SJSA1 (cell line): ENCODE measurements around the gene RSPRY1. TPM values are rescaled to one million over a fixed set of nuclear protein-coding genes. Genes with fewer than 3 reads are reported as not detected.
"Not testable (repeated sequence)": the region's sequence is repeated elsewhere in the genome, so short reads cannot be mapped to it uniquely, and the experiment has no call there.

Experiments
- DNase-seq, 2 experiments: peaks; one replicate each; pipeline ENCODE4 v3.0.0-alpha.2; 2015 to 2020; ENCODE audit warnings: low spot score in 2 of 2, low read depth in 1 of 2
- H3K27ac ChIP-seq: fragments of 250-450 bp; sonication (Bioruptor Pico); 2 replicates; pipeline ENCODE4 v1.5.1; 2020; ENCODE audit warnings: mild to moderate bottlenecking, moderate library complexity
- H3K27me3 ChIP-seq: fragments of 250-450 bp; sonication (Bioruptor Pico); replicated peaks from 2 replicates; pipeline ENCODE4 v1.5.1; 2020; ENCODE audit warnings: mild to moderate bottlenecking, moderate library complexity
- H3K36me3 ChIP-seq: fragments of 250-450 bp; sonication (Bioruptor Pico); 2 replicates; pipeline ENCODE4 v1.5.1; 2020; ENCODE audit warnings: mild to moderate bottlenecking
- H3K4me1 ChIP-seq: fragments of 250-450 bp; sonication (Bioruptor Pico); replicated peaks from 2 replicates; pipeline ENCODE4 v1.6.1; 2021; ENCODE audit warnings: mild to moderate bottlenecking
- H3K4me3 ChIP-seq: fragments of 250-450 bp; sonication (Bioruptor Pico); 2 replicates; pipeline ENCODE4 v1.5.1; 2020; ENCODE audit warnings: mild to moderate bottlenecking
- H3K9me3 ChIP-seq: fragments of 250-450 bp; sonication (Bioruptor Pico); replicated peaks from 2 replicates; pipeline ENCODE4 v1.5.1; 2020; ENCODE audit warnings: mild to moderate bottlenecking
- total RNA-seq: library from RNA; depleted of rRNA; stranded (reverse); fragments of >200 nt; shearing (Covaris generic); gene quantifications from 2 replicates; pipeline ENCODE4 v1.2.3, GENCODE V29; 2014

RSPRY1 gene
- total RNA-seq, 1 experiment from 2014 or later, result 40.2 TPM

DNA sequence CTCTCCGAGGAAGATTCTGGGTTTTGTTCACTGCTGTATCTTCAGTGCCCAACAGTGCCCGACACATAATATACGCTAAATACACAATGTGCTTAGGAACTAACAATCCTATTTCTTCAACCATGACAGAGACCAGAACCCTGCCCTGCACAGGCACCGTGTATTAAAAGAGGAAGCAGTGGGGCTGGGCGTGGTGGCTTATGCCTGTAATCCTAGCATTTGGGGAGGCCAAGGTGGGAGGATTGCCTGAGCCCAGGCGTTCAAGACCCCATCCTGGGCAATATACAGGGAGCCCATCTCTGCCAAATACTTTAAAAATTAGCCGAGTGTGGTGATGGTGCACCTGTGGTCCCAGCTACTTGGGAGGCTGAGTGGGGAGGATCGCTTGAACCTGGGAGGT lies 78.3 kb downstream of the RSPRY1 start:
- H3K36me3 ChIP-seq, result no peaks in the 10 kb centered on the region
- no peaks in the 10 kb centered on the region for H3K9me3 ChIP-seq
- H3K4me3 ChIP-seq, result no peak overlapping the region
- no peak overlapping the region for H3K27ac ChIP-seq
- no peaks in the 10 kb centered on the region for H3K27me3 ChIP-seq
- peaks cover 15% of the 10 kb centered on the region for H3K4me1 ChIP-seq
- DNase-seq, result no peak

DNA sequence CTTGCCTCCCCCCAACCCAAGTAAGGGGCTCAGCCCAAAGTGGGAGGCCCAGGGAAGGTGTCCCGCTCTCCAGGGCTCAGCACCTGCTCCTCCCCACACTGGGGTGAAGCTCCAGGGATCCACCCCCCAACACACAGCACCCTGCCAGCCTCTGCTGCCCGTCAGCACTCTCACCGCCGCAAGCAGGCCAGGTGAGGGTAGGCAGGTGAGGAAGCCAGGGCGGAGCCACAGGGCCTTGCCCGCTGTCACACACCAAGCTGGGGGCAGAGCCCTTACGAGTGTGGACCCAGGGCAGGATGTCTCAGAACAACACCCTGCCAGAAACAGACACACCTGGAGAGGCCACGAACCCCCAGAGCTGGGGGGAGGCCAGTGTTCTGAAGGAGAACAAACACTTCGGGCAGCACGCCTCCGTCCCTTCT lies 78.8 kb downstream of the RSPRY1 start:
- H3K4me1 ChIP-seq, result peaks cover 13% of the 10 kb centered on the region
- no peaks in the 10 kb centered on the region for H3K9me3 ChIP-seq
- no peaks in the 10 kb centered on the region for H3K36me3 ChIP-seq
- DNase-seq, result no peak
- H3K27ac ChIP-seq, result no peak overlapping the region
- H3K4me3 ChIP-seq, result no peak overlapping the region
- H3K27me3 ChIP-seq, result no peaks in the 10 kb centered on the region

DNA sequence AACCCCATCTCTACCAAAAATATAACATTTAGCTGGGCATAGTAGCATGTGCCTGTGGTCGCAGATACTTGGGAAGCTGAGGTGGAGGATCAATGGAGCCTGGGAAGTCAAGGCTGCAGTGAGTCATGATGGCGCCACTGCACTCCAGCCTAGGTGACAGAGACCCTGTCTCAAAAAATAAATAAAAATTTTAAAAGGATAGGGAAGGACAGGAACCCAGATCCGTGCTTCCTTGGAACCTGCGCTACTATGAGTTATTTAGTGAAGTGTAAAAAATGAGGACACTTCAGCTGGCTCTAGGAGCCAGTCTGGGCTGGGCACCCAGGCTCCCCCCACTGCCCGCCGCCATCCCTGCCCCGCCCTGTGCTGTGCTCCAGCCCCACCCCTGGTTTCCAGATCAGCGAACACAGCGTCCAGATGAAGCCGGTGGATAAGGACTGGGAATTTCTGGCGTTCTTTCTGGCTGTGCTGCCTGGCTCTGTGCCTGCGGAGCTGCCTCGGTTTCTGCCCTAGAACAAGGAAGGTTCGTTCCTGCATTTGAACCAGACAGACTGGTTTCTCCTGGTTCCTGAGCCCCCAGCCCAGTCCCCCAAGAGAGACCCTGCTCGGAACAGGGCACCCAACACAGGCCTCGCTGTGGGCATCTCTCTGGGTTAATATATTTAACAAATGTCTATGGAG lies 79.9 kb downstream of the RSPRY1 start:
- Histone ChIP-seq H3K27ac (no peak overlapping the region), H3K9me3 (no peaks in the 10 kb centered on the region), H3K4me1 (peaks cover 3% of the 10 kb centered on the region; the same call in 1 of the 2 replicates), H3K4me3 (no peak overlapping the region), H3K36me3 (no peaks in the 10 kb centered on the region), H3K27me3 (no peaks in the 10 kb centered on the region)
- no peak for DNase-seq

DNA sequence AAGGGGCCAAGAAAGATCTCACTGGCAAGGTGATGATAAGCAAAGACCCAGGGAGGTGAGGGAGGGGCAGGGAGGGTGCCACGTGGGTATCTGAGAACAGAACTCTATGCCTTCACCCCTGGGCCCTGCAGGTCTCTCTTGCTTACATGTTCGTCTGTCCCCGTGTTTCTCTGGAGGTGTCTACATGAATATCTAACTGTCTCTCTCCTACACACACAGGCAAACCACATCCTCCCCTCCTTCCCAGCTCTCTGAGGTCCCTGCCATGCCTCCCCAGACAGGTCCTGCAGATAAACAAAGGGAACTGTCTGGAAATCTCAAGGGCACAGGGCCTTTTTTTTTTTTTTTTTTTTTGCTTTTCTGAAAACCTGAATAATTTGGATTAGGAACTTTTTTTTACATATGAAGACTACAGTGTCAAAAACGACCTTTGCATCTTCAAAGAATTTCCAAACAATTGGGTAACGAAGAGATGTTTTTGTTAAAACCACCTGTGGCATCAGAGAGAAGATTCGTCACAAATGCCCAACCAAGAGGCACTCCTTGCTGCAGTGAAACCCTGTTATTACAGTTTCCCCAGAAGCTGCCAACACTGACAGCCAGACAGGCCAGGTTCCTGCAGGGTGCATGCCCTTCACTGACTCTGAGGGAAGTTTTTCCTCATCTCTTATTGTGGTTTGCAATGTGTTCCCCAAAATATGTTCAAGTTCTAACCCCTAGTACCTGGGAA lies 80.6 kb downstream of the RSPRY1 start:
- Histone ChIP-seq H3K36me3 (no peaks in the 10 kb centered on the region), H3K4me1 (peaks cover 3% of the 10 kb centered on the region; the same call in 1 of the 2 replicates), H3K27ac (no peak overlapping the region), H3K9me3 (no peaks in the 10 kb centered on the region), H3K4me3 (no peak overlapping the region), H3K27me3 (no peaks in the 10 kb centered on the region)
- no peak for DNase-seq

DNA sequence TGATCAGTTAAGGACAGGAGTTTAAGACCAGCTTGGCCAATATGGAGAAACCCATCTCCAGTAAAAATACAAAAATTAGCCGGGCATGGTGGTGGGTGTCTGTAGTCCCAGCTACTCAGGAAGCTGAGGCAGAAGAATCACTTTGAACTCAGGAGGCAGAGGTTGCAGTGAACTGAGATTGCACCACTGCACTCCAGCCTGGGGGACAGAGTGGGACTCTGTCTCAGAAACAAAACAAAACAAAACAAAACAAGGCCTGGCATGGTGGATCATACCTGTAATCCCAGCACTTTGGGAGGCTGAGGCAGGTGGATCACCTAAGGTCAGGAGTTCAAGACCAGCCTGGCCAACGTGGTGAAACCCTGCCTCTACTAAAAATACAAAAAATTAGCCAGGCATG lies 81.2 kb downstream of the RSPRY1 start:
- not testable (repeated sequence) for H3K36me3 ChIP-seq, H3K4me3 ChIP-seq, DNase-seq, H3K9me3 ChIP-seq, H3K27ac ChIP-seq, H3K4me1 ChIP-seq, H3K27me3 ChIP-seq

DNA sequence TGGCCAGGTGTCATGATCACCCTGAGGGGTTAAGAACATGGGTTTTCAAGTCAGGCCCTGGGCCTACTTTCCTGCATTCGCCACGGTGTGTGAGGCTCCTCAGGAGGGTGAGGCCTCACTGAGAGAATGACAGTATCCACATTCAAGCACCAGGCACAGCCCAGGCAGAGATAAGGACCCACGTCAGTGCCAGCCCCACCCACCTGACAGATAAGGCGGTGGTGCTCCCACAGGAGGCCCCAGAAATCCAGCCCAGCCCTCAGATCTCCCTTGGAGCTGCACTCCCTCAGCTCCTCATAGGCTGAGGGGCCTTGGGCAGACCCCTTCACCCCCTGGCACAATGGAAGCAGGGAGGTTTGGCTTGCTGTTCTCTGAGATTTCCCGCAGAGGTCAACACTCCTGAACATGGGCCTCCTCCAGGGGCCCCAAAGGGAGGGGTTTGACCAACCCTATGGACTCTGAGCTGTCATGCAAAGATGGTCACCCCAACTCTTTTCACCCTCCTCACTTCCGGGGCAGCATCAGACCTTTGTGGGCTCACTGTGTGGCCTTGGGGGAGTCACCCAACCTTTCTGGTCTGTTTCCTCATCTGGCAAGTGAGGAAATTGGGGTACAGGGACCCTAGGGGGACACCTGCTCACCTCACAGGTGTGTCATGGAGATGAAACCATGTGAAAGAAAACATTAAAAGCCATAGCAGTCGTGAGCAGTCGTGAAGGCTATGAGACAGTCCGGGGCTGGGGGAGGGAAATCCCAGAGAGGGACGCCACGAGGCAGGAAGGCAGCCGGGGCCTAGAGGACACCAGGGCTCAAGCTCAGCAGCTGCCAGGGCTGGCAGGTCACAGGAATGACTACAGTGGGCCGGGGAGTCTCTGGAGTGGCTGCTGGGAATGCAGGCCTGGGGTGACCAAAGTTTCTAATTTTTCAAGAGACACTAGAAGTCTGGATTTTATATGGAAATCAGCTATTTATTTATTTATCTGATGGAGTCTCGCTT lies 83.0 kb downstream of the RSPRY1 start:
- H3K27ac ChIP-seq, result no peak overlapping the region
- H3K4me3 ChIP-seq, result no peak overlapping the region
- H3K27me3 ChIP-seq, result no peaks in the 10 kb centered on the region
- no peak for DNase-seq
- peaks cover 3% of the 10 kb centered on the region; the same call in 1 of the 2 replicates for H3K4me1 ChIP-seq
- H3K36me3 ChIP-seq, result no peaks in the 10 kb centered on the region
- H3K9me3 ChIP-seq, result no peaks in the 10 kb centered on the region

DNA sequence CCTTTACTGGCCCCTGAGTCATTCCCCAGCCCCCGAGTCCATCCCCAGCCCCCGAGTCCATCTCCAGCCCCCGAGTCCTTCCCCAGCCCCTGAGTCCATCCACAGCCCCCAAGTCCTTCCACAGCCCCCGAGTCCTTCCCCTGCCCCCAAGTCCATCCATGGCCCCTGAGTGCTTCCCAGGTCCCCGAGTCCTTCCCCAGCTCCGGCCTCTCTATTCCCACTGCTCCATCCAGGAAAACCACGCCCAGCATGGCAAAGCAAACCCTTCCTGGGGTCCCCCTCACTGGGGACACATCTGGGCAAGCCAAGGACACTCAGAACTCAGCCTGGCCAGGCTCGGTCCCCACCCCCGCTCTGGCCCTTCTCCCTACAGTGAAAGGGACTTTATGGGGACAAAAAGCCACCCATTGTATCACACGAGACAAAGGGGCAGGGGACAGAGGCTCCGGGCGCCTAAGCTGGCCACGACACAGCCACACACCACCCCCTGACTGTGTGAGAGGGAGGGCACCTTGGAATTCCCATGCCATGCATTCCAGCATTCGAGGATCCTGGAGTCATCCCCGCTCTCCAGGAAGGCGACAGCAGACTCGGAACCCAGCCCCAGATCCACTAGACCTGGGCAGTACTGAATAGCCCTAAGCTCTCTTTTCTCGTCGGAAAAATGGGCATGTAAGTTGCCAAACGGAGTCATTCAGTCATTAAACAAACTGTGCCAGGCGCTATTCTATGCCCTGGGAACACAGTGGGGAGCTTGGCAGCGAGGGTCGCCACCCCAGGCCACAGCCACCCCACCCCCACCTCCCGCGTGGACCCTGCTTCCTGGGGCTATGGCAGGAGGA lies 84.3 kb downstream of the RSPRY1 start:
- Histone ChIP-seq H3K27me3 (no peaks in the 10 kb centered on the region), H3K27ac (no peak overlapping the region), H3K9me3 (no peaks in the 10 kb centered on the region), H3K36me3 (no peaks in the 10 kb centered on the region), H3K4me3 (no peak overlapping the region), H3K4me1 (peaks cover 3% of the 10 kb centered on the region; the same call in 1 of the 2 replicates)
- no peak for DNase-seq

DNA sequence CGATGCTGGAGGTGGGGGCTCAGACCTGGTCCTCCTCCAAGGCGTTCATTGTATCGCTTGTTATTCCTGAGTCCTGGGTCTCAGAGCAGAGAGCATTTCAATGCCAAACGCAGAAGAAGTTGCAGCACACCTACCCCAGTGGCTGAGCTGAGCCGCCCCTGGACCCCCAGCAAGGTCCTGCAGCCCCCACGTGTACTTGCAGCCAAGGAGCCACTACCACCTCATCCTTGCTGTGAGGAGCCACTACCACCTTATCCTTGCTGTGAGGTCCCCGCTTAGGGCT lies 84.9 kb downstream of the RSPRY1 start:
- no peak overlapping the region for H3K4me3 ChIP-seq
- no peak for DNase-seq
- no peak overlapping the region for H3K27ac ChIP-seq
- H3K36me3 ChIP-seq, result no peaks in the 10 kb centered on the region
- H3K9me3 ChIP-seq, result no peaks in the 10 kb centered on the region
- peaks cover 3% of the 10 kb centered on the region; the same call in 1 of the 2 replicates for H3K4me1 ChIP-seq
- no peaks in the 10 kb centered on the region for H3K27me3 ChIP-seq

DNA sequence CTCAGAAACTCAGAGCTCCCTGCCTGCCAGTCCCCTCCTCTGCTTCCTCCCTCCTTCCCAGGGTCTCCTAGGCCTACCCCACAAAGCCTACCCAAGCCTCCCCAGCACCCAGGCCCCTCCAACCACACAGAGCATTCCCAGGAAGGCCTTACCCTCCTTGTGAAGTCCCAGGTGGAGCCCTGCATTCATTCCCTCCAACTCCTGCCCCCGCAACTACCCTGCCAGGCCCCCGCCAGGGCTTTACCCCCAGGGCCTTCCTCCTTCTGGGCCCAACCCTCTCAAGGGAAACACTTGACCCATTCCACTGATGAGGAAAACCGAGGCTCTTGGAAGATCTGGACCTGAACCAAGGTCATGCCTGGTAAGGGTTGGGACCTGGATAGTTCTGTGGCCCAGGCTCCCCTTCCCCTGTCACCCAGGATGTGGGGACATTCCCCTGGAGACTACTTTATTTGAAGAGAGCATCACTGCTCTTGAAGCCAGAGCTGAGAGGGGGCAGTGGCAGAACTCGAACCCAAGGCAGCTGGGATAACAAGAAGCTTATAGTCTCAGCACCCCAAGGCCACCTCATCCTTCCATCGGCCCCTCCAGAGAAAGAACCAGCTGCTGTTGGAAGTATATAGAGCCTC lies 85.9 kb downstream of the RSPRY1 start:
- Histone ChIP-seq H3K4me3 (no peak overlapping the region), H3K4me1 (peaks cover 4% of the 10 kb centered on the region; the same call in 1 of the 2 replicates), H3K27ac (no peak overlapping the region), H3K9me3 (no peaks in the 10 kb centered on the region), H3K36me3 (no peaks in the 10 kb centered on the region), H3K27me3 (no peaks in the 10 kb centered on the region)
- no peak for DNase-seq

DNA sequence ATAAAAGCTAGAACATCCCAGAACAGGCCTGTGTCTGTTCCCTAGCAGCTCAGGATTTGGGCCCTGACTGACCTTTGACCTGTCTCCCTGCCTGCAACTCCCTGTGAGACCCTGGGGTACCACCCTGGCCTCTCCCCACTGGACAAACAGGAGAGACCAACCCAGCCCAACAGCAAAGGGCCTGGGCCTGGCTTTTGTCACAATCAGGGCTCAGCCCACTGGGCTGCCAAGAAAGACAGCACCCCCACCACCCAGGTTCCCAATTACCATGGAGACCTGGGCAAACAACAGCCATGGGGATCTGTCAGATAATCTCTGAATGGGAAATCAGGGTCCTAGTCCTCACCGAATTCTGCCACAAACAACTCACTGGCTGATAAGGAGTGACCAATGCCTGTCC lies 87.2 kb downstream of the RSPRY1 start:
- Histone ChIP-seq H3K4me1 (peaks cover 17% of the 10 kb centered on the region), H3K36me3 (no peaks in the 10 kb centered on the region), H3K4me3 (no peak overlapping the region), H3K27me3 (no peaks in the 10 kb centered on the region), H3K27ac (no peak overlapping the region), H3K9me3 (no peaks in the 10 kb centered on the region)
- DNase-seq, result no peak

DNA sequence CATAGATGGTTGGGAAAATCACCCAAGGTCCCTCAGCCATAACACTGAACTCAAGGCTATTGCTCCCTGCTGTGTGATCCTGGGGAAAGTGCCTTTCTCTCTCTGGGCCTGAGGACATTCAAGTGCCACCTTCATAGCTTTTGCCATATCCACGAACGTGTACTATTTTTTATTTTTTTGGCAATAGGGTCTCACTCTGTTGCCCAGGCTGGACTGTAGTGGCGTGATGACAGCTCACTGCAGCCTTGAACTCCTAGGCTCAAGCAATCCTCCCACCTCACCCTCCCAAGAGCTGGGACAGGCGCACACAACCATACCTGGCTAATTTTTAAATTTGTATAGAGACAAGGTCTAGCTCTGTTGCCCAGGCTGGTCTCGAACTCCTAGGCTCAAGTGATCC lies 87.7 kb downstream of the RSPRY1 start:
- H3K27ac ChIP-seq, result no peak overlapping the region
- H3K4me3 ChIP-seq, result no peak overlapping the region
- no peaks in the 10 kb centered on the region for H3K36me3 ChIP-seq
- H3K27me3 ChIP-seq, result no peaks in the 10 kb centered on the region
- peaks cover 17% of the 10 kb centered on the region for H3K4me1 ChIP-seq
- H3K9me3 ChIP-seq, result no peaks in the 10 kb centered on the region
- DNase-seq, result no peak

DNA sequence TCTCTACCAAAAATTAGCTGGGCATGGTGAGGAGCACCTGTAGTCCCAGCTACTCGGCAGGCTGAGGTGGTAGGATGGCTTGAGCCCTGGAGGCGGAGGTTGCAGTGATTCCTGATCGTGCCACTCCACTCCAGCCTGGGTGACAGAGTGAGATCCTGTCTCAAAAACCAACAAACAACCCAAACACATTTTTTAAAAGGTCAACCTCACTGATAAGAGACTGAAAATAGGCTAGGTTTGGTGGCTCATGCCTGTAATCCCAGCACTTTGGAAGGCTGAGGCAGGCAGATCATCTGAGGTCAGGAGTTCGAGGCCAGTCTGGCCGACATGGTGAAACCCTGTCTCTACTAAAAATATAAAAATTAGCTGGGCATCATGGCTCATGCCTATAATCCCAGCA lies 89.8 kb downstream of the RSPRY1 start:
- H3K27me3 ChIP-seq, H3K4me3 ChIP-seq, H3K9me3 ChIP-seq, H3K27ac ChIP-seq, DNase-seq, H3K36me3 ChIP-seq: not testable (repeated sequence)
- H3K4me1 ChIP-seq, result peaks cover 17% of the 10 kb centered on the region

DNA sequence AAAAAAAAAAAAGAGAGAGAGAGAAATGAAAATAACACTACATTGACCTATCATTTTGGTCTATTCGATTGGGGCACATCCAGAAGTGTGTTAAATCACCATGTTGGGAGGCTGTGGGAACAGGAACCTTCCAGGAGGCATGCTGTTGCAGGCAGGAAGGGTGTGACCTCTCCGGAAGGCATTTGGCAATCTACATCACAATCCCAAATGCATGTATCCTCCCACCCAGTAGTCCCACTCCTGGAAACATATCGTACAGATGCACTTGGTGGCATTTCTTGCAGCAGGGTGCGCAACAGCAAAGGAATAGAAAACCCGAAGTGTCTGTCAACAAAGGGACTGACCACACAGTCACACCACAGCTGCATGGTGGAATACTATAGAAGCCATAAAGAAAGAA lies 90.5 kb downstream of the RSPRY1 start:
- no peaks in the 10 kb centered on the region for H3K36me3 ChIP-seq
- no peaks in the 10 kb centered on the region for H3K9me3 ChIP-seq
- H3K4me3 ChIP-seq, result no peak overlapping the region
- DNase-seq, result no peak
- no peaks in the 10 kb centered on the region for H3K27me3 ChIP-seq
- H3K4me1 ChIP-seq, result peaks cover 17% of the 10 kb centered on the region
- H3K27ac ChIP-seq, result no peak overlapping the region
